ENCODE measurements around the gene TYSND1.
"Not testable (repeated sequence)": the region's sequence is repeated elsewhere in the genome, so short reads cannot be mapped to it uniquely, and the experiment has no call there.

TYSND1 gene

GRCh38 chr10:70163448-70163847 is 16.9 kb upstream of the TYSND1 start:
- Histone ChIP-seq H3K9me3 (ENCODE audit: control insufficient read depth, insufficient read depth, low read depth, low read length) (no peaks in the 10 kb centered on the region), H3K9ac (ENCODE audit: low read length) (no peak overlapping the region), H3K4me3 (ENCODE audit: low read depth, low read length) (no peak overlapping the region), H3K36me3 (ENCODE audit: control insufficient read depth, insufficient read depth, low read length) (peaks cover 48% of the 10 kb centered on the region), H3K27ac (ENCODE audit: low read depth, low read length) (no peak overlapping the region), H3K27me3 (ENCODE audit: control insufficient read depth, insufficient read depth, low read length) (no peaks in the 10 kb centered on the region), H3K4me1 (ENCODE audit: control insufficient read depth, insufficient read depth, low read length) (peaks cover 5% of the 10 kb centered on the region)

GRCh38 chr10:70162892-70163201 is 16.3 kb upstream of the TYSND1 start:
- H3K27ac ChIP-seq (ENCODE audit: low read depth, low read length) = no peak overlapping the region
- no peaks in the 10 kb centered on the region for H3K9me3 ChIP-seq (ENCODE audit: control insufficient read depth, insufficient read depth, low read depth, low read length)
- peaks cover 5% of the 10 kb centered on the region for H3K4me1 ChIP-seq (ENCODE audit: control insufficient read depth, insufficient read depth, low read length)
- no peaks in the 10 kb centered on the region for H3K27me3 ChIP-seq (ENCODE audit: control insufficient read depth, insufficient read depth, low read length)
- H3K9ac ChIP-seq (ENCODE audit: low read length) = no peak overlapping the region
- H3K4me3 ChIP-seq (ENCODE audit: low read depth, low read length) = no peak overlapping the region; the same call in 1 of the 2 replicates
- peaks cover 54% of the 10 kb centered on the region for H3K36me3 ChIP-seq (ENCODE audit: control insufficient read depth, insufficient read depth, low read length)

- Histone ChIP-seq H3K27me3 (ENCODE audit: control insufficient read depth, insufficient read depth, low read length) (no peaks in the 10 kb centered on the region), H3K9ac (ENCODE audit: low read length) (no peak overlapping the region), H3K9me3 (ENCODE audit: control insufficient read depth, insufficient read depth, low read depth, low read length) (no peaks in the 10 kb centered on the region), H3K4me1 (ENCODE audit: control insufficient read depth, insufficient read depth, low read length) (peaks cover 5% of the 10 kb centered on the region), H3K36me3 (ENCODE audit: control insufficient read depth, insufficient read depth, low read length) (peaks cover 59% of the 10 kb centered on the region), H3K4me3 (ENCODE audit: low read depth, low read length) (no peak overlapping the region; the same call in 1 of the 2 replicates), H3K27ac (ENCODE audit: low read depth, low read length) (no peak overlapping the region)
These were observed 15.8 kb upstream of the TYSND1 start for GRCh38 chr10:70162151-70162891.

- no peaks in the 10 kb centered on the region for H3K27me3 ChIP-seq (ENCODE audit: control insufficient read depth, insufficient read depth, low read length)
- peaks cover 6% of the 10 kb centered on the region for H3K4me1 ChIP-seq (ENCODE audit: control insufficient read depth, insufficient read depth, low read length)
- no peak overlapping the region for H3K9ac ChIP-seq (ENCODE audit: low read length)
- no peaks in the 10 kb centered on the region for H3K9me3 ChIP-seq (ENCODE audit: control insufficient read depth, insufficient read depth, low read depth, low read length)
- no peak overlapping the region for H3K4me3 ChIP-seq (ENCODE audit: low read depth, low read length)
- H3K27ac ChIP-seq (ENCODE audit: low read depth, low read length) = no peak overlapping the region
- peaks cover 69% of the 10 kb centered on the region for H3K36me3 ChIP-seq (ENCODE audit: control insufficient read depth, insufficient read depth, low read length)
These were observed 14.3 kb upstream of the TYSND1 start for GRCh38 chr10:70160798-70161197.

- Histone ChIP-seq H3K4me1 (ENCODE audit: control insufficient read depth, insufficient read depth, low read length) (peaks cover 14% of the 10 kb centered on the region), H3K36me3 (ENCODE audit: control insufficient read depth, insufficient read depth, low read length) (peaks cover 77% of the 10 kb centered on the region)
- H3K9me3 ChIP-seq (ENCODE audit: control insufficient read depth, insufficient read depth, low read depth, low read length); H3K27ac ChIP-seq (ENCODE audit: low read depth, low read length); H3K4me3 ChIP-seq (ENCODE audit: low read depth, low read length); H3K27me3 ChIP-seq (ENCODE audit: control insufficient read depth, insufficient read depth, low read length); H3K9ac ChIP-seq (ENCODE audit: low read length): not testable (repeated sequence)
These were observed 12.9 kb upstream of the TYSND1 start for GRCh38 chr10:70159366-70159765.

- no peak overlapping the region for H3K4me3 ChIP-seq (ENCODE audit: low read depth, low read length)
- H3K27me3 ChIP-seq (ENCODE audit: control insufficient read depth, insufficient read depth, low read length) = no peaks in the 10 kb centered on the region
- H3K27ac ChIP-seq (ENCODE audit: low read depth, low read length) = no peak overlapping the region
- no peak overlapping the region for H3K9ac ChIP-seq (ENCODE audit: low read length)
- H3K36me3 ChIP-seq (ENCODE audit: control insufficient read depth, insufficient read depth, low read length) = peaks cover 84% of the 10 kb centered on the region
- H3K9me3 ChIP-seq (ENCODE audit: control insufficient read depth, insufficient read depth, low read depth, low read length) = no peaks in the 10 kb centered on the region
- H3K4me1 ChIP-seq (ENCODE audit: control insufficient read depth, insufficient read depth, low read length) = peaks cover 14% of the 10 kb centered on the region
These were observed 11.6 kb upstream of the TYSND1 start for GRCh38 chr10:70158113-70158512.

GRCh38 chr10:70155255-70155838 is 8.8 kb upstream of the TYSND1 start:
- Histone ChIP-seq H3K4me1 (ENCODE audit: control insufficient read depth, insufficient read depth, low read length) (peaks cover 9% of the 10 kb centered on the region; the same call in 1 of the 2 replicates), H3K9ac (ENCODE audit: low read length) (no peak overlapping the region), H3K27me3 (ENCODE audit: control insufficient read depth, insufficient read depth, low read length) (no peaks in the 10 kb centered on the region), H3K4me3 (ENCODE audit: low read depth, low read length) (no peak overlapping the region), H3K36me3 (ENCODE audit: control insufficient read depth, insufficient read depth, low read length) (peaks cover 94% of the 10 kb centered on the region), H3K9me3 (ENCODE audit: control insufficient read depth, insufficient read depth, low read depth, low read length) (no peaks in the 10 kb centered on the region), H3K27ac (ENCODE audit: low read depth, low read length) (peak overlapping the region; percentile 29; the same call in 1 of the 2 replicates)

- H3K36me3 ChIP-seq (ENCODE audit: control insufficient read depth, insufficient read depth, low read length) = peaks cover 39% of the 10 kb centered on the region
- no peaks in the 10 kb centered on the region for H3K9me3 ChIP-seq (ENCODE audit: control insufficient read depth, insufficient read depth, low read depth, low read length)
- H3K4me3 ChIP-seq (ENCODE audit: low read depth, low read length) = no peak overlapping the region
- peaks cover 11% of the 10 kb centered on the region for H3K4me1 ChIP-seq (ENCODE audit: control insufficient read depth, insufficient read depth, low read length)
- H3K27me3 ChIP-seq (ENCODE audit: control insufficient read depth, insufficient read depth, low read length) = no peaks in the 10 kb centered on the region
- H3K9ac ChIP-seq (ENCODE audit: low read length) = no peak overlapping the region
- no peak overlapping the region for H3K27ac ChIP-seq (ENCODE audit: low read depth, low read length)
These were observed 2.0 kb upstream of the TYSND1 start for GRCh38 chr10:70148516-70148915.

- H3K4me1 ChIP-seq (ENCODE audit: control insufficient read depth, insufficient read depth, low read length) = peaks cover 11% of the 10 kb centered on the region
- no peaks in the 10 kb centered on the region for H3K27me3 ChIP-seq (ENCODE audit: control insufficient read depth, insufficient read depth, low read length)
- H3K9me3 ChIP-seq (ENCODE audit: control insufficient read depth, insufficient read depth, low read depth, low read length) = no peaks in the 10 kb centered on the region
- peak overlapping the region; percentile 43 for H3K9ac ChIP-seq (ENCODE audit: low read length)
- 0 out of 2 replicates have a peak overlapping the region, but pooled peaks have one; percentile 3 for H3K27ac ChIP-seq (ENCODE audit: low read depth, low read length)
- H3K4me3 ChIP-seq (ENCODE audit: low read depth, low read length) = peak overlapping the region; percentile 51
- peaks cover 26% of the 10 kb centered on the region for H3K36me3 ChIP-seq (ENCODE audit: control insufficient read depth, insufficient read depth, low read length)
These were observed 742 bp upstream of the TYSND1 start for GRCh38 chr10:70147259-70147625.

GRCh38 chr10:70145666-70146488 is 623 bp downstream of the TYSND1 start:
- Histone ChIP-seq H3K36me3 (ENCODE audit: control insufficient read depth, insufficient read depth, low read length) (peaks cover 14% of the 10 kb centered on the region), H3K27me3 (ENCODE audit: control insufficient read depth, insufficient read depth, low read length) (no peaks in the 10 kb centered on the region), H3K9me3 (ENCODE audit: control insufficient read depth, insufficient read depth, low read depth, low read length) (no peaks in the 10 kb centered on the region), H3K4me3 (ENCODE audit: low read depth, low read length) (peak overlapping the region; percentile 82), H3K4me1 (ENCODE audit: control insufficient read depth, insufficient read depth, low read length) (peaks cover 11% of the 10 kb centered on the region), H3K9ac (ENCODE audit: low read length) (peak overlapping the region; percentile 89), H3K27ac (ENCODE audit: low read depth, low read length) (peak overlapping the region; percentile 62; the same call in 1 of the 2 replicates)

GRCh38 chr10:70145166-70145665 is 1.3 kb downstream of the TYSND1 start:
- Histone ChIP-seq H3K27me3 (ENCODE audit: control insufficient read depth, insufficient read depth, low read length) (no peaks in the 10 kb centered on the region), H3K9me3 (ENCODE audit: control insufficient read depth, insufficient read depth, low read depth, low read length) (no peaks in the 10 kb centered on the region), H3K36me3 (ENCODE audit: control insufficient read depth, insufficient read depth, low read length) (peaks cover 7% of the 10 kb centered on the region), H3K9ac (ENCODE audit: low read length) (peak overlapping the region; percentile 89), H3K27ac (ENCODE audit: low read depth, low read length) (no peak overlapping the region), H3K4me1 (ENCODE audit: control insufficient read depth, insufficient read depth, low read length) (peaks cover 11% of the 10 kb centered on the region), H3K4me3 (ENCODE audit: low read depth, low read length) (peak overlapping the region; percentile 82)
